ENCODE results near the gene WDR7.

Gene WDR7

GRCh38 chr18:56984731-56985130 lies 333.6 kb downstream of the WDR7 start:
- no peak overlapping the region for H3K4me3 ChIP-seq (ENCODE audit: low read depth, low read length)
- no peak for TF ChIP-seq CTCF (IDR thresholded peaks at IDR 0.05; ENCODE audit: borderline replicate concordance, insufficient read depth, low read depth, low read length)

GRCh38 chr18:56986829-56987228 lies 335.7 kb downstream of the WDR7 start:
- no peak for TF ChIP-seq CTCF (IDR thresholded peaks at IDR 0.05; ENCODE audit: borderline replicate concordance, insufficient read depth, low read depth, low read length)
- no peak overlapping the region for H3K4me3 ChIP-seq (ENCODE audit: low read depth, low read length)

- no peak for TF ChIP-seq CTCF (IDR thresholded peaks at IDR 0.05; ENCODE audit: borderline replicate concordance, insufficient read depth, low read depth, low read length)
- H3K4me3 ChIP-seq (ENCODE audit: low read depth, low read length), result no peak overlapping the region
Observed at GRCh38 chr18:56987236-56987635, 336.1 kb downstream of the WDR7 start.

GRCh38 chr18:56988022-56988421 lies 336.9 kb downstream of the WDR7 start:
- no peak overlapping the region for H3K4me3 ChIP-seq (ENCODE audit: low read depth, low read length)
- TF ChIP-seq CTCF (IDR thresholded peaks at IDR 0.05; ENCODE audit: borderline replicate concordance, insufficient read depth, low read depth, low read length), result no peak

- TF ChIP-seq CTCF (IDR thresholded peaks at IDR 0.05; ENCODE audit: borderline replicate concordance, insufficient read depth, low read depth, low read length), result no peak
- H3K4me3 ChIP-seq (ENCODE audit: low read depth, low read length), result no peak overlapping the region
Observed at GRCh38 chr18:56990678-56991077, 339.5 kb downstream of the WDR7 start.

- no peak overlapping the region for H3K4me3 ChIP-seq (ENCODE audit: low read depth, low read length)
- TF ChIP-seq CTCF (IDR thresholded peaks at IDR 0.05; ENCODE audit: borderline replicate concordance, insufficient read depth, low read depth, low read length), result no peak
Observed at GRCh38 chr18:56992777-56993176, 341.6 kb downstream of the WDR7 start.

- TF ChIP-seq CTCF (IDR thresholded peaks at IDR 0.05; ENCODE audit: borderline replicate concordance, insufficient read depth, low read depth, low read length), result no peak
- H3K4me3 ChIP-seq (ENCODE audit: low read depth, low read length), result no peak overlapping the region
Observed at GRCh38 chr18:56995579-56996188, 344.5 kb downstream of the WDR7 start.

Measured in GM12875 (cell line).